Heart left ventricle (tissue), 13 donors: Measurements from ENCODE around the gene SMC3.

ENCODE experiments used
- POLR2A ChIP-seq, 2 donors: fragments of 450-650 bp; IDR thresholded peaks; one replicate each; pipeline ENCODE4 v1.6.1; 2017; ENCODE audit warnings: antibody characterized with exemption in 2 of 2, mild to moderate bottlenecking in 2 of 2, moderate library complexity in 2 of 2
- TF ChIP-seq, protein P1 (sequence below), 12 donors: fragments of 200-600 bp; sonication (generic) in 4 of 12; IDR thresholded peaks; one replicate each; pipeline versions ENCODE4 v1.5.0 to v1.8.0; 2018 to 2022; ENCODE audit warnings: antibody characterized with exemption in 12 of 12, mild to moderate bottlenecking in 5 of 12
- donor health status: ischemic (EF 13 %, LVEDD 7.1; RV severe dilation, severe dysfunction).
- donor health status: DM: no; HTN: yes; CAD: no.
- donor health status: DM: no; HTN: no; CAD: no.
- donor health status: ischemic (EF 25% LVEDD 6.9; RV normal size, moderate dysfunction).
- donor health status: ischemic (EF 25% LVEDD 5.7; RV mildly dilated, moderate dysfunction).
- donor health status: ischemic (EF 35%, LVEDD 5.7; RV mildly dilated, moderate dysfunction).
- donor health status: nonischemic (EF 11% LVEDD 7.7; RV severe dilation, severe dysfunction).
- donor health status: DM: yes; HTN: yes; CAD: no.
- donor health status: PGD.
- donor health status: ischemic (EF 29% LVEDD 5.4; RV normal size, mild dysfunction).
- donor health status: nonischemic (EF 23%, LVEDD 6.1; RV moderate dilation, normal function).

DNA sequence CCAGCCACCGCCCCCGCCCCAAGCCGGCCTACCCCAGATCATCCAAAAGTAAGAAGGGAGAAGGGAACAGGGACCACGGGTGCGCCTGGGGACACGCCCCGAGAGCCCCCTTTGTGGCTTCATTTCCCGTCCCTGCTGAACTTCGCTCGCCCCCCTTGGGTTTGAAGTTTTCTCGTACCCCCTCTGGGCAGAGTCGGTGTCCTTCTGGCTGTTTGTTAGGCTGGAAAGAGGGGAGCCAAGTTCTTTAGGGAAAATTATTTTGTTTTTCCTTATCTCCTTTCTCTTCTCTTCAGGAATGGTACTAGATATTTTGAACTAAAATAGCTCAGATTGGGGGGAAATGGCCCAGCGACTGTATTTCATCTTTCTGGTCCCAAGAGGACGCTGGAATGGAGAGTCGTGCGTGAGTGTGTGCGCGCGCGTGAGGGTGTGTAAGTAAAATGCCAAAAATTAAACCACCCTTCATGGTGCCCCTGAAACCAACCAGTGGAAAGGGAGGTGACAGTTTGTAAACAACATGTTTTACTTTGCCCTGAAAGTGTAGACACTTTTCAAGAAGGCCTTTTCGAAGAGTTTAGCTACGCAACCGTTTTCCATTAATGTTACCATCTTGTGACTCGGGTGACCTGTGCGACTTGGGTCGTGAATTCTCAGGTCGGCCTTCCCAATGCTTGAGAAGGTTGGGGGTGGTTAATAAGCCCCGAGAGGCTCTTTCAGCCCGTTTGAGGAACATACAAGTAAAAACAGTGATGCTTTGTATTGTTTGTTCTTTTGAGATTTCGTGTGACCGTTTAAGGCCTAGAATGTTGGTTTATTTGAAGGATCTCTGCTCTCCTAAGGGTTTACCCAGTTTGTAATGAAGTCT, 77.3 kb downstream of the SMC3 start:
- TF ChIP-seq, protein P1, sequence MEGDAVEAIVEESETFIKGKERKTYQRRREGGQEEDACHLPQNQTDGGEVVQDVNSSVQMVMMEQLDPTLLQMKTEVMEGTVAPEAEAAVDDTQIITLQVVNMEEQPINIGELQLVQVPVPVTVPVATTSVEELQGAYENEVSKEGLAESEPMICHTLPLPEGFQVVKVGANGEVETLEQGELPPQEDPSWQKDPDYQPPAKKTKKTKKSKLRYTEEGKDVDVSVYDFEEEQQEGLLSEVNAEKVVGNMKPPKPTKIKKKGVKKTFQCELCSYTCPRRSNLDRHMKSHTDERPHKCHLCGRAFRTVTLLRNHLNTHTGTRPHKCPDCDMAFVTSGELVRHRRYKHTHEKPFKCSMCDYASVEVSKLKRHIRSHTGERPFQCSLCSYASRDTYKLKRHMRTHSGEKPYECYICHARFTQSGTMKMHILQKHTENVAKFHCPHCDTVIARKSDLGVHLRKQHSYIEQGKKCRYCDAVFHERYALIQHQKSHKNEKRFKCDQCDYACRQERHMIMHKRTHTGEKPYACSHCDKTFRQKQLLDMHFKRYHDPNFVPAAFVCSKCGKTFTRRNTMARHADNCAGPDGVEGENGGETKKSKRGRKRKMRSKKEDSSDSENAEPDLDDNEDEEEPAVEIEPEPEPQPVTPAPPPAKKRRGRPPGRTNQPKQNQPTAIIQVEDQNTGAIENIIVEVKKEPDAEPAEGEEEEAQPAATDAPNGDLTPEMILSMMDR (IDR thresholded peaks at IDR 0.05) = no peak
- TF ChIP-seq POLR2A (IDR thresholded peaks at IDR 0.05) = no peak
